OCI-LY7 (cell line): ENCODE measurements around the gene CHKA. TPM values are rescaled to one million over a fixed set of nuclear protein-coding genes. Genes with fewer than 3 reads are reported as not detected.

Experiments
- BruUV-seq: library from RNA; stranded (reverse); fragments of 400-500 nt; replicated peaks from 2 replicates; lab custom pipeline; 2021; lab: Mats Ljungman, UMichigan
- CTCF ChIA-PET: fragments of 300-600 bp; sonication (Branson Sonifier 250); formaldehyde crosslinking; loops from one replicate; lab custom pipeline; 2022; ENCODE audit warnings: antibody characterized with exemption; ENCODE audit not compliant: unreplicated experiment; lab: Charles Lee
- POLR2A ChIA-PET: fragments of 300-600 bp; sonication (Branson Sonifier 250); formaldehyde crosslinking; loops from one replicate; lab custom pipeline; 2022; ENCODE audit warnings: antibody characterized with exemption; lab: Charles Lee
- DNase-seq: peaks from one replicate; pipeline ENCODE4 v3.0.0-alpha.2; 2015; ENCODE audit warnings: low spot score
- H2AFZ ChIP-seq: fragments of 200-600 bp; sonication (generic), shearing (Covaris generic); 2 replicates; pipeline ENCODE4 v1.6.1; 2014; ENCODE audit warnings: mild to moderate bottlenecking, antibody characterized with exemption, low read length, moderate library complexity
- H3K27ac ChIP-seq: fragments of 200-600 bp; sonication (generic); 2 replicates; pipeline ENCODE4 v1.5.1; 2014; ENCODE audit warnings: mixed run types, low read depth, mild to moderate bottlenecking, moderate library complexity, low read length, inconsistent platforms; ENCODE audit not compliant: poor library complexity, severe bottlenecking
- H3K36me3 ChIP-seq: fragments of 200-600 bp; sonication (generic); 2 replicates; pipeline ENCODE4 v1.6.1; 2014; ENCODE audit warnings: mild to moderate bottlenecking, antibody characterized with exemption, low read length, moderate library complexity, mixed read lengths; ENCODE audit not compliant: insufficient read depth
- H3K4me1 ChIP-seq: fragments of 200-600 bp; sonication (generic); 2 replicates; pipeline ENCODE4 v1.5.1; 2014; ENCODE audit warnings: mild to moderate bottlenecking, low read length; ENCODE audit not compliant: insufficient read depth, poor library complexity, severe bottlenecking
- H3K4me2 ChIP-seq: fragments of 200-600 bp; sonication (generic); 2 replicates; pipeline ENCODE4 v1.6.1; 2014; ENCODE audit warnings: mild to moderate bottlenecking, low read length
- H3K4me3 ChIP-seq: fragments of 200-600 bp; sonication (generic); 2 replicates; pipeline ENCODE4 v1.5.1; 2014; ENCODE audit warnings: mild to moderate bottlenecking, low read depth, low read length; ENCODE audit not compliant: poor library complexity, severe bottlenecking
- H3K79me2 ChIP-seq: fragments of 200-600 bp; sonication (generic); 2 replicates; pipeline ENCODE4 v1.6.1; 2016; ENCODE audit warnings: low read depth, mild to moderate bottlenecking, low read length, moderate library complexity, mixed read lengths; ENCODE audit not compliant: insufficient read depth
- H3K9me2 ChIP-seq: fragments of 200-600 bp; sonication (generic); 2 replicates; pipeline ENCODE4 v1.6.1; 2016; ENCODE audit warnings: mild to moderate bottlenecking, low read length, mixed read lengths; ENCODE audit not compliant: insufficient read depth
- H3K9me3 ChIP-seq: fragments of 200-600 bp; sonication (generic); 2 replicates; pipeline ENCODE4 v1.6.1; 2014; ENCODE audit warnings: mild to moderate bottlenecking, mixed run types, low read length, mixed read lengths
- H4K20me1 ChIP-seq: fragments of 200-600 bp; sonication (generic); 2 replicates; pipeline ENCODE4 v1.6.1; 2014; ENCODE audit warnings: mild to moderate bottlenecking, antibody characterized with exemption, low read length, moderate library complexity, mixed read lengths; ENCODE audit not compliant: insufficient read depth
- CTCF ChIP-seq: fragments of 200-600 bp; sonication (generic); conservative IDR thresholded peaks from 2 replicates; pipeline ENCODE4 v1.5.1; 2014; ENCODE audit warnings: mild to moderate bottlenecking, antibody characterized with exemption, low read length, moderate library complexity, mixed read lengths
- EZH2phosphoT487 ChIP-seq: fragments of 200-600 bp; sonication (generic); IDR thresholded peaks from 2 replicates; pipeline ENCODE4 v1.6.1; 2018; ENCODE audit warnings: low read depth, borderline replicate concordance, mild to moderate bottlenecking, mixed run types, antibody characterized with exemption, low read length, moderate library complexity, mixed read lengths
- intact Hi-C: fragments of 100-400 bp; cut with micrococcal nuclease; formaldehyde crosslinking; loops from one replicate; pipeline ENCODE4 v1.10.0; 2022; ENCODE audit not compliant: unreplicated experiment
- total RNA-seq, 2 experiments: library from RNA; depleted of rRNA in 1 of 2; stranded (reverse); fragments of >200 nt in 1 of 2; shearing (Covaris generic) in 1 of 2; gene quantifications; 2 replicates each; pipeline ENCODE4 v1.2.3, GENCODE V29; 2014 to 2022

CHKA gene
- total RNA-seq, 2 experiments from 2014 or later: 36.1 to 47.2 TPM

- H3K27ac ChIP-seq: no peak overlapping the region
- no peaks in the 10 kb centered on the region for H4K20me1 ChIP-seq
- no peak for DNase-seq
- peaks cover 91% of the 10 kb centered on the region for H3K36me3 ChIP-seq
- intact Hi-C loops: no loop called here
- no peaks in the 10 kb centered on the region for H3K9me2 ChIP-seq
- TF ChIP-seq CTCF (no peak), EZH2phosphoT487 (no peak)
- ChIA-PET POLR2A (interaction anchor here (0.6 kb wide), 1 partner anchor 11 kb away, joined by 3 read pairs; no protein-coding TSS in a partner anchor), CTCF (no interaction called here)
- BruUV-seq: no TSS peak
- H3K4me1 ChIP-seq: no peaks in the 10 kb centered on the region
- no peaks in the 10 kb centered on the region for H3K79me2 ChIP-seq
- H3K4me2 ChIP-seq: no peak overlapping the region
- H3K4me3 ChIP-seq: no peak overlapping the region
- H3K9me3 ChIP-seq: no peaks in the 10 kb centered on the region
- no peak overlapping the region for H2AFZ ChIP-seq
Measured at GRCh38 chr11:68066742-68067141, 54.4 kb downstream of the CHKA start.

DNA sequence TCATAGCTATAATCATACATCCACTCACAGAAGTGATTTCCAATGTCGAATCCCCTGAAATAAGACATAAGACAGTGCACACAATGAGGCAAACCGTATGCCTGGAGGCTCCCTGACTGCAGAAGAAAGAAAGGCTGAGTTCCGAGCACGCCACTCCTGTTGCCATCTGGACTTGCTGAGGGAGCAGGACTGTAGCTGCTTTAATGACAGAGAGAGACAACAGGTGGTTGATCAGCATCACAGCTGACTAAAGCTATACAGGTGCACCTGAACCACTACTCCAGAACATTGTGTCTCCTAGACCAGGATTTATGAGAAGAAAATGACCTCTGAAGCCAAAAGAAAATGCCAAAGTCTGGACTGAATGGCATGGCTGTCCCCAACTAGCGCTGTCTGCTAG lies 55.3 kb downstream of the CHKA start:
- BruUV-seq: no TSS peak
- CTCF ChIA-PET: no interaction called here

More for the DNA sequence above, 55.3 kb downstream of the CHKA start:
- Histone ChIP-seq H3K27ac (no peak overlapping the region), H3K9me3 (no peaks in the 10 kb centered on the region), H3K4me3 (no peak overlapping the region), H4K20me1 (no peaks in the 10 kb centered on the region), H3K4me1 (no peaks in the 10 kb centered on the region), H3K4me2 (no peak overlapping the region), H2AFZ (no peak overlapping the region), H3K36me3 (peaks cover 89% of the 10 kb centered on the region), H3K79me2 (no peaks in the 10 kb centered on the region), H3K9me2 (no peaks in the 10 kb centered on the region)
- no peak for DNase-seq
- TF ChIP-seq CTCF (no peak), EZH2phosphoT487 (no peak)
- intact Hi-C loops: no loop called here
- POLR2A ChIA-PET: no interaction called here
